Osteoblast (primary cell): Measurements from ENCODE around the gene SUSD3. TPM values are rescaled to one million over a fixed set of nuclear protein-coding genes. Genes with fewer than 3 reads are reported as not detected.

Experiments
- DNase-seq: peaks from one replicate; pipeline ENCODE4 v3.0.0; 2011; ENCODE audit warnings: low spot score, mixed read lengths; ENCODE audit not compliant: insufficient read length; ENCODE audit errors: missing footprints
- H2AFZ ChIP-seq: 2 replicates; pipeline ENCODE4 v1.6.0; 2011; ENCODE audit warnings: mild to moderate bottlenecking, low read length
- H3K27ac ChIP-seq: 2 replicates; pipeline ENCODE4 v1.5.1; 2011; ENCODE audit warnings: mild to moderate bottlenecking, low read depth, low read length, moderate library complexity
- H3K27me3 ChIP-seq: 2 replicates; pipeline ENCODE4 v1.6.0; 2012; ENCODE audit warnings: mild to moderate bottlenecking, control low read depth, inconsistent platforms, low read length, moderate library complexity; ENCODE audit not compliant: insufficient read depth
- H3K36me3 ChIP-seq: 2 replicates; pipeline ENCODE4 v1.5.1; 2011; ENCODE audit warnings: mild to moderate bottlenecking, low read length, control low read depth, moderate library complexity; ENCODE audit not compliant: insufficient read depth
- H3K4me1 ChIP-seq: 2 replicates; pipeline ENCODE4 v1.5.1; 2011; ENCODE audit warnings: mild to moderate bottlenecking, low read length, control low read depth, moderate library complexity; ENCODE audit not compliant: insufficient read depth
- H3K4me2 ChIP-seq: 2 replicates; pipeline ENCODE4 v1.6.0; 2011; ENCODE audit warnings: mild to moderate bottlenecking, low read length; ENCODE audit not compliant: insufficient read depth
- H3K4me3 ChIP-seq: fragments of 200-600 bp; sonication (generic); 3 replicates; pipeline ENCODE4 v1.5.1; 2012; ENCODE audit warnings: mild to moderate bottlenecking, low read length, inconsistent platforms; ENCODE audit not compliant: insufficient read depth
- H3K79me2 ChIP-seq: 2 replicates; pipeline ENCODE4 v1.6.0; 2012; ENCODE audit warnings: mild to moderate bottlenecking, low read length, control low read depth, inconsistent platforms; ENCODE audit not compliant: insufficient read depth
- H3K9me3 ChIP-seq: 2 replicates; pipeline ENCODE4 v1.5.1; 2011; ENCODE audit warnings: low read depth, low read length, control low read depth
- H4K20me1 ChIP-seq: 2 replicates; pipeline ENCODE4 v1.6.0; 2012; ENCODE audit warnings: mild to moderate bottlenecking, low read length, control low read depth; ENCODE audit not compliant: insufficient read depth
- CTCF ChIP-seq: IDR thresholded peaks from 2 replicates; pipeline ENCODE4 v1.5.1; 2011; ENCODE audit warnings: mild to moderate bottlenecking, low read depth, low read length, moderate library complexity; ENCODE audit errors: extremely low read depth
- total RNA-seq: library from RNA; depleted of rRNA; stranded (reverse); fragments of >200 nt; gene quantifications from 2 replicates; pipeline ENCODE4 v1.2.3, GENCODE V29; 2012

Gene SUSD3
- total RNA-seq, 1 donor, result 0.36 TPM

GRCh38 chr9:93081081-93081529 is 22.6 kb downstream of the SUSD3 start:
- DNase-seq, result no peak
- no peaks in the 10 kb centered on the region for H3K36me3 ChIP-seq
- no peak overlapping the region for H3K4me2 ChIP-seq
- no peak for TF ChIP-seq CTCF
- H2AFZ ChIP-seq, result no peak overlapping the region
- H3K27ac ChIP-seq, result peak overlapping the region; percentile 52
- no peaks in the 10 kb centered on the region for H3K79me2 ChIP-seq
- no peak overlapping the region for H3K4me3 ChIP-seq
- H3K9me3 ChIP-seq, result no peaks in the 10 kb centered on the region
- no peaks in the 10 kb centered on the region for H4K20me1 ChIP-seq
- peaks cover 15% of the 10 kb centered on the region for H3K4me1 ChIP-seq
- H3K27me3 ChIP-seq, result no peaks in the 10 kb centered on the region

- Histone ChIP-seq H3K79me2 (no peaks in the 10 kb centered on the region), H3K4me3 (no peak overlapping the region), H2AFZ (no peak overlapping the region), H3K4me2 (no peak overlapping the region), H3K36me3 (no peaks in the 10 kb centered on the region), H3K4me1 (peaks cover 15% of the 10 kb centered on the region), H3K27me3 (no peaks in the 10 kb centered on the region), H4K20me1 (no peaks in the 10 kb centered on the region), H3K9me3 (no peaks in the 10 kb centered on the region), H3K27ac (peak overlapping the region; percentile 52)
- TF ChIP-seq CTCF, result no peak
- peak; percentile 92 for DNase-seq
Observed at GRCh38 chr9:93081931-93082330, 23.4 kb downstream of the SUSD3 start.

- no peak for DNase-seq
- H3K27ac ChIP-seq, result no peak overlapping the region
- H4K20me1 ChIP-seq, result no peaks in the 10 kb centered on the region
- TF ChIP-seq CTCF, result no peak
- no peaks in the 10 kb centered on the region for H3K27me3 ChIP-seq
- H3K36me3 ChIP-seq, result no peaks in the 10 kb centered on the region
- no peaks in the 10 kb centered on the region for H3K79me2 ChIP-seq
- no peak overlapping the region for H3K4me2 ChIP-seq
- H3K9me3 ChIP-seq, result no peaks in the 10 kb centered on the region
- peaks cover 15% of the 10 kb centered on the region for H3K4me1 ChIP-seq
- H3K4me3 ChIP-seq, result no peak overlapping the region
- peak overlapping the region; percentile 80 for H2AFZ ChIP-seq
Observed at GRCh38 chr9:93082841-93083411, 24.4 kb downstream of the SUSD3 start.

- Histone ChIP-seq H3K4me3 (no peak overlapping the region), H3K4me2 (no peak overlapping the region), H3K27ac (no peak overlapping the region), H3K36me3 (no peaks in the 10 kb centered on the region), H2AFZ (no peak overlapping the region), H4K20me1 (no peaks in the 10 kb centered on the region), H3K9me3 (no peaks in the 10 kb centered on the region), H3K4me1 (peaks cover 15% of the 10 kb centered on the region), H3K27me3 (no peaks in the 10 kb centered on the region), H3K79me2 (no peaks in the 10 kb centered on the region)
- no peak for TF ChIP-seq CTCF
- no peak for DNase-seq
Observed at GRCh38 chr9:93083592-93084470, 25.3 kb downstream of the SUSD3 start.
